ENCODE data around the gene RNGTT. TPM values are rescaled to one million over a fixed set of nuclear protein-coding genes. Genes with fewer than 3 reads are reported as not detected.
"Not testable (repeated sequence)": the region's sequence is repeated elsewhere in the genome, so short reads cannot be mapped to it uniquely, and the experiment has no call there.

The RNGTT gene
- total RNA-seq, 1 donor, result 28.8 TPM

DNA sequence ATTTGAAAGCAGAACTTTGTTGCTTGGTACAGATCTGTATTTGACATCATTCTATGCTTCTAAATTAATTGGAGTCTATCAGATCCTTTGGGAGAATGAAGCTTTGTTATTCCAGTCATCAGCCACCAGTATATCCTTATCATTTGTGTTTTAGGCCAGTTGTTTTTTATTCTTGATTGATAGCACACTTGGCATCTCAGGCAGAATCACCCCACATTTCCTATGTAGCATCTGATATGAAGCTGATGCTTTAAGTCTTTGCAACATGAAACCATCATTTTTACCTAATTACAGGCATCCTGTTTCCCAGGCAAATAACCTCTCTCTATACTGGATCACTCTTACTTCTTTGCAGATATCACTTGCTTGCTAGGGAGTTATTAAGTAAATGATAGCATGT lies 20.7 kb upstream of the RNGTT start:
- no peaks in the 10 kb centered on the region for H3K9me3 ChIP-seq (ENCODE audit: low read depth, low read length)
- H3K4me3 ChIP-seq (ENCODE audit: low read length), result no peak overlapping the region
- H3K4me1 ChIP-seq (ENCODE audit: insufficient read depth, low read length), result no peaks in the 10 kb centered on the region
- no peaks in the 10 kb centered on the region for H3K27me3 ChIP-seq (ENCODE audit: insufficient read depth, low read length)

DNA sequence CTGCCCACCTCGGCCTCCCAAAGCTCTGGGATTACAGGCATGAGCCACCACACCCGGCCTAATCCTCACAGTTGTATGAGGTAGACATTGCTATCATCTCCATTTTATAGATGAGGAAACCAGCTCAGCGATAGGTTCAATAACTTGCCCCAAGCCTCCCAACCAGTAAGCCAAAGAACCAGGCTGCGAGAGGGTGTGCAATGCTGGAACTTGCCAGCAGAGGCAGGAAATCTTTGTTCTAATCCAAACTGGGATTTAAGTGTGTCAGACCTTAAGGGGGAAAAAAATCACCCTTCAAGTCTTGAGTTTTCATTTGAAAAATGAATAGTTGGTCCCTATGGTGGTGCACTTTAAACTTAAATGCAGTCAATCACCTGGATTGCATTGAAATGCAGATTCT lies 20.1 kb upstream of the RNGTT start:
- Histone ChIP-seq H3K4me1 (ENCODE audit: insufficient read depth, low read length) (no peaks in the 10 kb centered on the region), H3K4me3 (ENCODE audit: low read length) (no peak overlapping the region), H3K9me3 (ENCODE audit: low read depth, low read length) (no peaks in the 10 kb centered on the region), H3K27me3 (ENCODE audit: insufficient read depth, low read length) (no peaks in the 10 kb centered on the region)

DNA sequence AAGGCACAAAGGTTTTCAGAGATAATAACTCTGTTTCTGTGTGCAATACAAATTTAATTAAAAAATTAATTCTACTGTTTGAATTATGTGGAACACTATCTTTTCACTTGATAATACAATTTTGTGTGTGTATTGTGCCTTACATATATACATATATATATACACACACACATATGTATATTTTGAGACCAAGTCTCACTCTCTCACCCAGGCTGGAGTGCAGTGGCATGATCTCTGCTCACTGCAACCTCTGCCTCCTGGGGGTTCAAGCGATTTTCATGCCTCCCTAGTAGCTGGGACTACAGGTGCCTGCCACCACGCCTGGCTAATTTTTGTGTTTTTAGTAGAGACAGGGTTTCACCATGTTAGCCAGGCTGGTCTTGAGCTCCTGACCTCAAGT lies 19.7 kb upstream of the RNGTT start:
- H3K4me1 ChIP-seq (ENCODE audit: insufficient read depth, low read length); H3K4me3 ChIP-seq (ENCODE audit: low read length); H3K27me3 ChIP-seq (ENCODE audit: insufficient read depth, low read length); H3K9me3 ChIP-seq (ENCODE audit: low read depth, low read length): not testable (repeated sequence)

DNA sequence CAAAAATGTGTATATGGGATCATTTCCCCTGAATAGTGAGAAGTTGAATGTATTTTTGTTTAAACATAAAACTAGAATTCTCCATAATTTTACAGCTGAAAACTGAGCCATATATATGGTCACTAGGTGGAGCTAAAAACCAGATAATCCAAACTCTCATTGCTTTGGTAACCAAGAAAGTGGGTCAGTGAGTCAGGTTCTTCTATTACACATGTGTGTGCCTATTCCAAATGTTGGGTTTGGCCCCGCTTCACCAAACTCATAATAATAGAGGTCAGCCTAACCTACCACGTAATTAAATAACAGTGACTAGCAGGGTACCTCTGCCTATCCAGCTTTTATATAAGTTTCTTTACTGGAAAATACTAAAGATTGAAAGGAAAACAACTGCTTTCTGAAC lies 19.3 kb upstream of the RNGTT start:
- H3K27me3 ChIP-seq (ENCODE audit: insufficient read depth, low read length), result no peaks in the 10 kb centered on the region
- H3K4me1 ChIP-seq (ENCODE audit: insufficient read depth, low read length), result no peaks in the 10 kb centered on the region
- H3K4me3 ChIP-seq (ENCODE audit: low read length), result no peak overlapping the region
- H3K9me3 ChIP-seq (ENCODE audit: low read depth, low read length), result no peaks in the 10 kb centered on the region

DNA sequence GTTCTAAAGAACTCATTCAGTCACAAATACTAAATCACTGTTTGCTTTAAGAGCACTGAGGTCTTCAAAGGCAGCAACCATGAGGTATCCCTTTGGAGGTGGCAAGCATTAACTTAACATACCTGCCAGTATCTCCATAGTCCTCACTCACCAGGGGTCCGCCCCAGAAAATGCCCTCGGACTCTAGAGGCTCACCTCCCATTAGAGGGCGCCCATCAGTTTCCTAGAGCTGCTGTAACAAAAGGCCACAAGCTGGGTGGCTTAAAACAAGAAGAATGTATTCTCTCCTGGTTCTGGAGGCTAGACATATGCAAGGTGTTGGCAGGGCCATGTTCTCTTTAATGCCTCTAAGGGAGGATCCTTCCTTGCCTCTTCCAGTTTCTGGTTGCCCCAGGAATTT lies 12.0 kb upstream of the RNGTT start:
- Histone ChIP-seq H3K4me3 (ENCODE audit: low read length) (no peak overlapping the region), H3K9me3 (ENCODE audit: low read depth, low read length) (no peaks in the 10 kb centered on the region), H3K27me3 (ENCODE audit: insufficient read depth, low read length) (no peaks in the 10 kb centered on the region), H3K4me1 (ENCODE audit: insufficient read depth, low read length) (no peaks in the 10 kb centered on the region)

DNA sequence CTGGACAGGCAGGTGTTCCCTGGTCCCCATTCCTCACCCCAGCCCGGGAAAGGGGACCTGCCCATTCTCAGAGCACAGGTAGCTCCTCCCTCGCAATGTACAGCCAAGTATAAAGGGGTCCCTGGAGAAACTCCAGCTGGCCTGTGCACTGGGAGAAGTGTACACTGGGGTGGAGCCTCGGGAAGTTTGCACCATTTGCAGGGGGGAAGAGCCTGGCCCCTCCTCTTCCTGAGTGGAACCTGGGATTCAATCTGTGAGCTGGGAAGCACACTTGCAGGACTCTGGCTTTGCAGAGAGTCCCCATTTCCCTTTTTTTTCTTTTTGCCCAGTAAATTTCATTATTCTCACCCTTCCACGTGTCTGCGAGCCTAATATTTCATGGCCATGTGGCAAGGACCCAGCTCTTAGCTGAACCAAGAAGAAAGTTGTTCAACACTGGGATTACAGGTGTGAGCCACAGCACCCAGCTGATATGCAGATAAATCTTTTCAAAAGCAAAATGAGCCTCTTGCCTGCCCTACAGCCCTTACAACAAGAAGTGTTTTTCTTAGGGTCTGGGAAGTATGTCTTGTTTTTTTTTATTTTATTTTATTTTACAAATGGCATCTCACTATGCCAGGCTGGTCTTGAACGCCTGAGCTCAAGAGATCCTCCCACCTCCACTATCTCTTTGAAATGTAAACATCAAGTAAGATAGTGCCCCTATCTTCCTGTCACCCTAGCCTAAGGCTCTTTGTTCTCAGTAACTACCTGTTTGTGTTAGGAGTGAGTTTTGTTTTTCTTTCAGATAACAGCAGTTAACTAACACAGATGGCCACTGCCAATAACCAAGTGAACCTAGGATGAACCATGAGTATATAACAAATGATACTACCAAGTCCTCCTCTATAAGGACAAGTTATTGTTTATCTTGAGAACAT lies 9.3 kb upstream of the RNGTT start:
- Histone ChIP-seq H3K9me3 (ENCODE audit: low read depth, low read length) (no peaks in the 10 kb centered on the region), H3K27me3 (ENCODE audit: insufficient read depth, low read length) (no peaks in the 10 kb centered on the region), H3K4me1 (ENCODE audit: insufficient read depth, low read length) (no peaks in the 10 kb centered on the region), H3K4me3 (ENCODE audit: low read length) (no peak overlapping the region)

DNA sequence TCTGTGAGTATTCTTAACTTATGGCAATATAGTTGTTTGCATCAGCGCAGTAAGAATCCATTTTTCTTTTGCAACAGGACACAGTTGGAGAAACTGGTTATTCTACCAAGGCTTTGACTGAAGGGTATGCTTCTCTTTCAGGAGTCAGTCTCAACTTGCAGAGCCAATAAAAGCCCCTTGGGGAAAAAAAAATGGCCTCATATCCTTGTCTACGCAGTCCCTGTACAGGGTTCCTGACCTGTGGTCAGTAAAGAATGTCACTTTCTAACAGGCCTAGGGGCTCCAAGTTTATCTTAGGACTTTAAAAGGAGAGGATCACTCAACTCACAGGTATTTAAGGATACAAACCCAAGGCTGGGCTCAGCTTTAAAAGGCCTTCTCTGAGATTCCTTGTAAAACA lies 6.9 kb upstream of the RNGTT start:
- Histone ChIP-seq H3K9me3 (ENCODE audit: low read depth, low read length) (no peaks in the 10 kb centered on the region), H3K4me1 (ENCODE audit: insufficient read depth, low read length) (no peaks in the 10 kb centered on the region), H3K4me3 (ENCODE audit: low read length) (no peak overlapping the region)

DNA sequence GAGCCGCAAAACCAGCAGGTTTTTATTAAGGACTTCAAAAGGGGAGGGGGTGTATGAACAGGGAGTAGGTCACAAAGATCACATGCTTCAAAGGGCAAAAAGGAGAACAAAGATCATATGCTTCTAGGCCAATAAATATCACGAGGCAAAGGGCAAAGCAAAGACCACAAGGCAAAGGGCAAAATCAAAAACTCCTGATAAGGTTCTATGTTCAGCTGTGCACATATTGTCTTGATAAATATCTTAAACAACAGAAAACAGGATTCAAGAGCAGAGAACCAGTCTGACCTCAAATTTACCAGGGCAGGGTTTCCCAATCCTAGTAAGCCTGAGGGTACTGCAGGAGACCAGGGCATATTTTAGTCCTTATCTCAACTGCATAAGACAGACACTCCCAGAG lies 5.8 kb upstream of the RNGTT start:
- H3K9me3 ChIP-seq (ENCODE audit: low read depth, low read length); H3K4me3 ChIP-seq (ENCODE audit: low read length); H3K4me1 ChIP-seq (ENCODE audit: insufficient read depth, low read length); H3K27me3 ChIP-seq (ENCODE audit: insufficient read depth, low read length): not testable (repeated sequence)

More for the DNA sequence above, 6.9 kb upstream of the RNGTT start:
- H3K27me3 ChIP-seq (ENCODE audit: insufficient read depth, low read length), result no peaks in the 10 kb centered on the region

DNA sequence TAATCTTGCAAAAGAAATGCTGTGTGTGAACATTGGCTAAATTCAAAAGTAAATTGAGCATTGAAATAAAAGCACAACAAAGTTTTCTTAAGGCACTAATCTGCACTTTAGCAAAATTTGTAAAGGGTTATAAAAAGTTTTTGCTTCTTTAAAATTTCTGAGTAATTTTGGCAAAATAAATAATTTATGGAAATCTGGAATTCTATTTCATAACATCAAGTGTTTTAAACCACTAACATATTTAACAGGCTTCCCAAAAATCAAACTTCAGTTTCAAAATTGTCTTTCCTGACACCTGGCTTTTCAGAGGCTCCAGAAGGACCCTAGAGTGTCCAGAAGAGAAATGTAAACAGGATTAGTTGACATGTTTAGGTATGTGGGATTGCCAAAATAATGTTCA lies 4.5 kb upstream of the RNGTT start:
- H3K4me3 ChIP-seq (ENCODE audit: low read length), result no peak overlapping the region
- H3K27me3 ChIP-seq (ENCODE audit: insufficient read depth, low read length), result no peaks in the 10 kb centered on the region
- peaks cover 11% of the 10 kb centered on the region for H3K4me1 ChIP-seq (ENCODE audit: insufficient read depth, low read length)
- no peaks in the 10 kb centered on the region for H3K9me3 ChIP-seq (ENCODE audit: low read depth, low read length)

DNA sequence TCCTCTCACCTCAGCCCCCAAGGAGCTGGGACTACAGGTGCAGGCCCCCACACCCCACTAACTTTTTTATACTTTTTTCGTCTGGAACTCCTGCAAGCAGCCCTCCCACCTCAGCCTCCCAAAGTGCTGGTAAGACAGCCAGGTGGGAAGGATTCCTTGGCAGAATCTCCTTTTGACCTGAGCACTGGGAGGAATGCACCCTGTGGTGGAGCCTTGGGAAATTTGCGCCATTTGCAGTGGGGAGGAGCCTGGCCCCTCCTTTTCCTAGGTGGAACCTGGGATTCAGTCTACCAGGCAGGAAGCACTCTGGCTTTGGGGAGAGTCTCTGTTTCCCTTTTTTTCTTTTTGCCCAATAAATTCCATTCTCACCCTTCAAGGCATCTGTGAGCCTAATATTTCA lies 2.3 kb upstream of the RNGTT start:
- no peaks in the 10 kb centered on the region for H3K27me3 ChIP-seq (ENCODE audit: insufficient read depth, low read length)
- peaks cover 22% of the 10 kb centered on the region for H3K4me1 ChIP-seq (ENCODE audit: insufficient read depth, low read length)
- H3K4me3 ChIP-seq (ENCODE audit: low read length), result no peak overlapping the region
- H3K9me3 ChIP-seq (ENCODE audit: low read depth, low read length), result no peaks in the 10 kb centered on the region

DNA sequence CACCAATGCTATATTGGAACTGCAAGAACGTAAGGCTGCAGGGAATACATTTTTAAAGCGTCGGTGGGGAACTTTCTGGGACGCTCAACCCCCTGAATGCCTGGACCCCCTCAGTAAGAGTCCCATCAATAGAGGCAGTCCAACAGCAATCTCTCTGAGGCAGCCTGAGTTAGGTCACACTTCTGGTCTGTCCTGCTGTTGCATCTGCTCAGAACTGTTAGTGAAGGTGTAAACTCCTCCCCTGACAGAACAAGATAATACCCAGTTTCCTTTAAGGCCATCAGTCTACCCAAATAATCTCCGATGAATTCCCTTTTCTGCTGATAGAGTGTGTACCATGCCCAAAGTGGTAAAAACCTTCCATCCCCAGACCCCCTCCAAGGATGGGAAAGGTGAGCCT lies 1.1 kb upstream of the RNGTT start:
- H3K4me1 ChIP-seq (ENCODE audit: insufficient read depth, low read length), result peaks cover 22% of the 10 kb centered on the region
- H3K4me3 ChIP-seq (ENCODE audit: low read length), result no peak overlapping the region
- H3K27me3 ChIP-seq (ENCODE audit: insufficient read depth, low read length), result no peaks in the 10 kb centered on the region
- H3K9me3 ChIP-seq (ENCODE audit: low read depth, low read length), result no peaks in the 10 kb centered on the region

DNA sequence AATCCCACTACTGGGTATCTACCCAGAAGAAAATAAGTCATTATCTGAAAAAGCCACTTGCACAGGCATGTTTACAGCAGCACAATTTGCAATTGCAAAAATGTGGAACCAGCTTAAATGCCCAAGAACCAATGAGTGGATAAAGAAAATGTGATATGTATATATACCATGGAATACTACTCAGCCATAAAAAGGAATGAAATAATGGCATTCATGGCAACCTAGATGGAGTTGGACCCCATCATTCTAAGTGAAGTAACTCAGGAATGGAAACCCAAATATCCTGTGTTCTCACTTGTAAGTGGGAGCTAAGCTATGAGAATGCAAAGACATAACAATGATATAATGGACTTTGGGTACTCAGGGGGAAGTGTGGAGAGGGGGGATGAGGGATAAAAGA lies 4.6 kb downstream of the RNGTT start:
- Histone ChIP-seq H3K4me1 (ENCODE audit: insufficient read depth, low read length) (peaks cover 15% of the 10 kb centered on the region), H3K4me3 (ENCODE audit: low read length) (no peak overlapping the region), H3K27me3 (ENCODE audit: insufficient read depth, low read length) (no peaks in the 10 kb centered on the region), H3K9me3 (ENCODE audit: low read depth, low read length) (peaks cover 7% of the 10 kb centered on the region)

DNA sequence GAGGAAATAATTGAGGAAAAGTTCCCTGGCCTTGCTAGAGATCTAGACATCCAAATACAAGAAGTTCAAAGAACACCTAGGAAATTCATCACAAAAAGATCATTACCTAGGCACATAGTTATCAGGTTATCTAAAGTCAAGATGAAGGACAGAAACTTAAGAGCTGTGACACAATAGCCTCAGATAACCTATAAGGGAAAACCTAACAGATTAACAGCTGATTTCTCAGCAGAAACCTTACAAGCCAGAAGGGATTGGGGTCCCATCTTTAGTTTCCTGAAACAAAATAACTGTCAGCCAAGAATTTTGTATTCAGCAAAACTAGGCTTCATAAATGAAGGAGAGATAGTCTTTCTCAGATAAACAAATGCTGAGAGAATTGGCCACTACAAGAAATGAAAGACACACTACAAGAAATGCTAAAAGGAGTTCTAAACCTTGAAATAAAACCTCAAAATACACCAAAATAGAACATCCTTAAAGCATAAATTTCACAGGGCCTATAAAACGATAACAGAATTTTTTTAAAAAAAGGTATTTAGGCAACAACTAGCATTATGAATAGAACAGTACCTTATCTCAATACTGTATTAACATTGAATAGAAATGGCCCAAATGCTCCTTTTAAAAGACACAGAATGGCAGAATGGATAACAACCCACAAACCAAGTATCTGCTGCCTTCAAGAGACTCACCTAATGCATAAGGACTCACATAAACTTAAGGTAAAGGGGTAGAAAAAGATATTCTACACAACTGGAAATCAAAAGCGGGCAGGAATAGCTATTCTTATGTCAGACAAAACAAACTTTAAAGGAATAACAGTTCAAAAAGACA lies 9.7 kb downstream of the RNGTT start:
- Histone ChIP-seq H3K4me3 (ENCODE audit: low read length) (no peak overlapping the region), H3K9me3 (ENCODE audit: low read depth, low read length) (peaks cover 19% of the 10 kb centered on the region), H3K27me3 (ENCODE audit: insufficient read depth, low read length) (no peaks in the 10 kb centered on the region), H3K4me1 (ENCODE audit: insufficient read depth, low read length) (no peaks in the 10 kb centered on the region)

DNA sequence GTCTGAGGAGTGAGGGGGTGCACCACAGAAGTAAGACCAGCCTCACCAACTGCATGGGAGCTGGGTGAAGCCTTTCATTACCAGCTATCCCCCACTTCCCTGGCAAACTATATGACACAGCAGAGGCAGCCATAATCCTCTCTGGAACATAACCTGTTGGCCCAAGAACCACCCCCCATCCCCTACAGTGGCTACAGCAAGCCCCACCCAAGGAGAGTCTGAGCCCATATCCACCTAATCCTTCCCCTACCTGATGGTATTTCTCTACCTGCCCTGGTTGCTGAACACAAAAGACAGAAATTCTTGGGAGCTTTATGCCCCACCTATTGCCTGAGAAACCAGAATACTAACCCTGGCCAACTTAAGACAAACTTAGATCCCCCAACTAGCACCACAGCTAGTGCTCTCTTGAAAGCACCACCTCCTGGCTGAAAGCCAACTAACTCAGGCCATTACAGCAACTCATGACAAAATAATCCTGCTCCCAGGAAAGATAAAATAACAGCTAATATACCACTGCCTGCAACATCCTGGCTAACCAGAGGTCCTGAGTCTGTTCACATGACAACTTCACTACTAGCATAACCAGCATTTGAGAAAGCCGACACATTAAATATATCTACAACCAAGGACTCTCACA lies 11.2 kb downstream of the RNGTT start:
- H3K4me3 ChIP-seq (ENCODE audit: low read length), result no peak overlapping the region
- peaks cover 19% of the 10 kb centered on the region for H3K9me3 ChIP-seq (ENCODE audit: low read depth, low read length)
- H3K4me1 ChIP-seq (ENCODE audit: insufficient read depth, low read length), result no peaks in the 10 kb centered on the region
- no peaks in the 10 kb centered on the region for H3K27me3 ChIP-seq (ENCODE audit: insufficient read depth, low read length)

DNA sequence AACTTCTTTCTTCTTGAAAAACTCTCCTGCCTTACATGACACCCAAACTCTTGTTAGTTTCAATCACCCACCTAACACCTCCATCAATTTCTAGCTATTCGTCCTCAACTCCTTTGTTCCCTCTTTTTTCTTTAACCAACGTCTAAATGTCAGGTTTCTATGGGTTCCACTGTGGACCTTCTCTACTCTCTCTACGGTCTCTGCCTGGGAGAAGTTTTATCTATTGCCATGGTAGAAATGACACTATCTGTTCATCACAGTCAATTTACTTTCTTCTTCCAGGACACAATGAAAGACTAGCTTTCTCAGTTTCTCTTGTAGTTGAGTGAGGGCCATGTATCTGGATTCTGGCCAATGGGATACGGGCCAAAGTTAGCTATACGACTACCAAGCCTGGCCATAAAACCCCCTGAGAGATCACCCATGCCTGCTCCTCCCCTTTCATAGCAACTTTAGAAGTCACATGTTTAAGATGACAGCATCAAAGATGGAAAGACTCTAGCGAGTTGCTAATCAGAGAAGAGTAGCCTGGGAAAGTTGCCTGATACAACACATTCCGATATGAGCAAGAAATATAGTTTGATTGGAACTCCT lies 17.9 kb downstream of the RNGTT start:
- Histone ChIP-seq H3K27me3 (ENCODE audit: insufficient read depth, low read length) (no peaks in the 10 kb centered on the region), H3K9me3 (ENCODE audit: low read depth, low read length) (no peaks in the 10 kb centered on the region), H3K4me3 (ENCODE audit: low read length) (no peak overlapping the region), H3K4me1 (ENCODE audit: insufficient read depth, low read length) (no peaks in the 10 kb centered on the region)
